GM21717 (cell line): ENCODE measurements around the gene PADI1.

Experiments used
- ATAC-seq: cut with Tn5 transposase; IDR thresholded peaks from one replicate; pipeline ENCODE4 v1.9.1; 2021; ENCODE audit warnings: mild to moderate bottlenecking, moderate library complexity; ENCODE audit not compliant: unreplicated experiment

PADI1 gene

GRCh38 chr1:17196496-17197185, 8.3 kb upstream of the PADI1 start:
- no peak for ATAC-seq

- ATAC-seq, result no peak
Observed at GRCh38 chr1:17197696-17198095, 7.2 kb upstream of the PADI1 start.

- ATAC-seq, result no peak
Observed at GRCh38 chr1:17198476-17199258, 6.3 kb upstream of the PADI1 start.

GRCh38 chr1:17199267-17200044, 5.5 kb upstream of the PADI1 start:
- no peak for ATAC-seq

- ATAC-seq, result no peak
Observed at GRCh38 chr1:17200246-17200645, 4.7 kb upstream of the PADI1 start.

- no peak for ATAC-seq
Observed at GRCh38 chr1:17200756-17201155, 4.2 kb upstream of the PADI1 start.

GRCh38 chr1:17201201-17202021, 3.5 kb upstream of the PADI1 start:
- ATAC-seq, result no peak

GRCh38 chr1:17205652-17206051, 724 bp downstream of the PADI1 start:
- no peak for ATAC-seq

GRCh38 chr1:17206196-17206595, 1.3 kb downstream of the PADI1 start:
- ATAC-seq, result no peak

GRCh38 chr1:17207046-17207445, 2.1 kb downstream of the PADI1 start:
- no peak for ATAC-seq

- no peak for ATAC-seq
Observed at GRCh38 chr1:17207540-17207939, 2.6 kb downstream of the PADI1 start.

- ATAC-seq, result no peak
Observed at GRCh38 chr1:17207966-17208418, 3.1 kb downstream of the PADI1 start.

- no peak for ATAC-seq
Observed at GRCh38 chr1:17208546-17208945, 3.6 kb downstream of the PADI1 start.

- no peak for ATAC-seq
Observed at GRCh38 chr1:17209430-17209829, 4.5 kb downstream of the PADI1 start.

- ATAC-seq, result no peak
Observed at GRCh38 chr1:17210176-17210575, 5.2 kb downstream of the PADI1 start.

- no peak for ATAC-seq
Observed at GRCh38 chr1:17211377-17211776, 6.4 kb downstream of the PADI1 start.

GRCh38 chr1:17212009-17212408, 7.1 kb downstream of the PADI1 start:
- no peak for ATAC-seq

- ATAC-seq, result no peak
Observed at GRCh38 chr1:17212487-17213121, 7.7 kb downstream of the PADI1 start.

GRCh38 chr1:17213148-17213781, 8.3 kb downstream of the PADI1 start:
- no peak for ATAC-seq

GRCh38 chr1:17213782-17214148, 8.8 kb downstream of the PADI1 start:
- ATAC-seq, result no peak
